NB4 (cell line): Measurements from ENCODE around the gene PCCB.
"Not testable (repeated sequence)": the region's sequence is repeated elsewhere in the genome, so short reads cannot be mapped to it uniquely, and the experiment has no call there.

Source experiments
- DNase-seq: peaks from one replicate; pipeline ENCODE4 v3.0.0; 2010; ENCODE audit warnings: low read depth
- H3K4me3 ChIP-seq: one replicate; pipeline ENCODE4 v1.5.1; 2011; ENCODE audit warnings: mild to moderate bottlenecking, low read depth, low read length, moderate library complexity
- MYC ChIP-seq: IDR thresholded peaks from 2 replicates; pipeline ENCODE4 v1.6.1; 2011; ENCODE audit warnings: low read depth, low read length
- POLR2A ChIP-seq: IDR thresholded peaks from 2 replicates; pipeline ENCODE4 v1.6.1; 2011; ENCODE audit warnings: mild to moderate bottlenecking; ENCODE audit not compliant: insufficient read length; ENCODE audit errors: extremely low read depth
- TF ChIP-seq, protein P1 (sequence below): IDR thresholded peaks from one replicate; pipeline ENCODE4 v1.5.1; 2012; ENCODE audit warnings: low read depth, low read length
- TF ChIP-seq, protein P2 (sequence below): IDR thresholded peaks from 2 replicates; pipeline ENCODE4 v1.6.1; 2011; ENCODE audit warnings: low read depth, low read length

PCCB gene

DNA sequence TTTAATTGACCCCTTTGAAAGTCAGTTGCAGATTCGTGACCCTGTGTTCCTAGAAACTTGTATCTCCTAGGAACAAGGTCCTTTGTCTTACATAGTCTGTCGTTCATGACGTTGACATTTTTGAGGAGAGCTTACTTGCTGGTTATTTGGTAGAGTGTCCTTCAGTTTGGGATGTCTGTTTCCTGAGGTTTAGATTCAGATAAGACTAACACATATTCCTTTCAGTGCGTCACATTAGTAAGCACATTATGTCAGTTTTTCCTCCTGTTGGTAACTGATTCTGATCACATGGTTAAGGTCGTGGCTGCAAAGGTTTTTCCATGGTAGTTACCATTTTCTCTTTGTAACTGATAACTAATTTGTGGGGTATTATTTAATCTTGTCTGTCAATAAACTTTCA lies 80.8 kb downstream of the PCCB start:
- no peak for DNase-seq
- TF ChIP-seq POLR2A, result no peak
- TF ChIP-seq, protein P1, sequence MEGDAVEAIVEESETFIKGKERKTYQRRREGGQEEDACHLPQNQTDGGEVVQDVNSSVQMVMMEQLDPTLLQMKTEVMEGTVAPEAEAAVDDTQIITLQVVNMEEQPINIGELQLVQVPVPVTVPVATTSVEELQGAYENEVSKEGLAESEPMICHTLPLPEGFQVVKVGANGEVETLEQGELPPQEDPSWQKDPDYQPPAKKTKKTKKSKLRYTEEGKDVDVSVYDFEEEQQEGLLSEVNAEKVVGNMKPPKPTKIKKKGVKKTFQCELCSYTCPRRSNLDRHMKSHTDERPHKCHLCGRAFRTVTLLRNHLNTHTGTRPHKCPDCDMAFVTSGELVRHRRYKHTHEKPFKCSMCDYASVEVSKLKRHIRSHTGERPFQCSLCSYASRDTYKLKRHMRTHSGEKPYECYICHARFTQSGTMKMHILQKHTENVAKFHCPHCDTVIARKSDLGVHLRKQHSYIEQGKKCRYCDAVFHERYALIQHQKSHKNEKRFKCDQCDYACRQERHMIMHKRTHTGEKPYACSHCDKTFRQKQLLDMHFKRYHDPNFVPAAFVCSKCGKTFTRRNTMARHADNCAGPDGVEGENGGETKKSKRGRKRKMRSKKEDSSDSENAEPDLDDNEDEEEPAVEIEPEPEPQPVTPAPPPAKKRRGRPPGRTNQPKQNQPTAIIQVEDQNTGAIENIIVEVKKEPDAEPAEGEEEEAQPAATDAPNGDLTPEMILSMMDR, result no peak
- no peak for TF ChIP-seq MYC
- TF ChIP-seq, protein P2, sequence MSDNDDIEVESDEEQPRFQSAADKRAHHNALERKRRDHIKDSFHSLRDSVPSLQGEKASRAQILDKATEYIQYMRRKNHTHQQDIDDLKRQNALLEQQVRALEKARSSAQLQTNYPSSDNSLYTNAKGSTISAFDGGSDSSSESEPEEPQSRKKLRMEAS, result no peak
- H3K4me3 ChIP-seq, result no peak overlapping the region

DNA sequence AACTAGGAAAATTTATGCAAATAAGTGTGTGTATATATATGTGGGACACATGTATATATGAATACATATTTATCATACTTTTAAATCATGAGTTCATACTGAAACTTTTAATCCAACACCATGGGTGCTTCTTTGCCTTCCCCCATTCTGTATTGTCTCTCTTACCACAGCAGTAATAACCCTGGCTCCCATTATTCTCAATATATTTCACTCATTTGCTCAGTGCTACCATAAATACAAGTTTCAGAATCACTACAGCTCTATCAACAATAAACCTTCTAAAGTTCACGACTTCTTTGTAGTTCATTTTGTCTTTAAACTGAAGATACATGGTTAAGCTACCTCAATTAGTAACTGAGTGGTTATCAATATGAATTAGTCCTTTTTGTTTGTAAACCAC lies 82.2 kb downstream of the PCCB start:
- H3K4me3 ChIP-seq, result no peak overlapping the region
- DNase-seq, result no peak

DNA sequence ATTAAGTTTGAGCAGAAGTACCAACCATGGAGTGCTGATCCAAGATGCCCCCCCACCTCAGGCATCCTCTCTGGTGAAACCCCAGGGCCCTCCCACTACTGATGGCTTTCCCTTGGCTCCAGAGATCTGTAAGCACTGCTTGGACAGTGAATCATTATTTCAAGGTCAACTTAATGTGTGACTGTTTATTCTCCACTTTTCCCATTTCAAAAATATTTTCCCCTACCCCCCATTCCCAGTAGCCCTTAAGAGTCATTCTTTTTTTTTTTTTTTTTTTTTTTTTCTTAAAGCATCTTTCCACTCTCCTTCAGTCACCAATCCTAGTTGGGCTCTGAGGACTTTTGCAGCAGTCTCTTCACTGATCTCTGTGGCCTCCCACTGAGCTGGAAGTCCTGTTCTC lies 82.6 kb downstream of the PCCB start:
- H3K4me3 ChIP-seq, result no peak overlapping the region
- TF ChIP-seq POLR2A, result no peak
- no peak for TF ChIP-seq MYC
- TF ChIP-seq, protein P2, result no peak
- DNase-seq, result no peak

More for the DNA sequence above, 82.2 kb downstream of the PCCB start:
- TF ChIP-seq MYC, result no peak
- TF ChIP-seq, protein P1, result no peak

DNA sequence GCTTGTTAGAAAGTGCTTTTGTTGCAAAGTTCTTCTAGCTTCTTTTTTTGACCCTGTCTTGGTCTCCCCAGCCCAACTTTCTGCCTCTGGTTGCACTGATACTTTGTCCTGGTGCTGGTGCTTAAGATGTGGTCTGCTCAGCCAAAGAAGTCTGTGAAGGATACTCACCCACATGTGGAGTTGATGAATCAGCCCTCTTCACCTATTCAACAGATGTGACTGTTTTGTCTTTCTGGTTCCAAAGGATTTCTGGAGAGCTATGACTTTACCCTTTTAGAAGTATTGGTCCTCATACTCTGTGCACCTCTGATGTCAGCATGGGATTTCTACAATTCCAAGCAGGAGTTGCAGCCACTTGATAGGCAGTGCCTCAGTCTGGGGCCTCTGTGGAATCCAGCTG lies 84.1 kb downstream of the PCCB start:
- DNase-seq, result no peak
- TF ChIP-seq POLR2A (no peak), MYC (no peak)
- TF ChIP-seq, protein P1, result no peak
- TF ChIP-seq, protein P2, result no peak
- no peak overlapping the region for H3K4me3 ChIP-seq

DNA sequence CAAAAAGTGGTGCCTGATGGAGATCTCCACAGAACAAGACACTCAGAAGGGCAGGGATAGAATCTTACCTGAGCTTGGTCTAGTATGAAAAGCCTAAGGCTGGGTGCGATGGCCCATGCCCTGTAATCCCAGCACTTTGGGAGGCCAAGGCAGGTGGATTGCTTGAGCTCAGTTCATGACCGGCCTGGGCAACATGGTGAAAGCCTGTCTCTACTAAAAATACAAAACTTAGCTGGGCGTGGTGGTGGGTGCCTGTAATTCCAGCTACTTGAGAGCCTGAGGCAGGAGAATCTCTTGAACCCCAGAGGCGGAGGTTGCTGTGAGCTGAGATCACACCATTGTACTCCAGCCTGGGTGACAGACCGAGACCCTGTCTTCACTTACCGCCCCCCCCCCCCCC lies 84.6 kb downstream of the PCCB start:
- not testable (repeated sequence) for DNase-seq, H3K4me3 ChIP-seq

DNA sequence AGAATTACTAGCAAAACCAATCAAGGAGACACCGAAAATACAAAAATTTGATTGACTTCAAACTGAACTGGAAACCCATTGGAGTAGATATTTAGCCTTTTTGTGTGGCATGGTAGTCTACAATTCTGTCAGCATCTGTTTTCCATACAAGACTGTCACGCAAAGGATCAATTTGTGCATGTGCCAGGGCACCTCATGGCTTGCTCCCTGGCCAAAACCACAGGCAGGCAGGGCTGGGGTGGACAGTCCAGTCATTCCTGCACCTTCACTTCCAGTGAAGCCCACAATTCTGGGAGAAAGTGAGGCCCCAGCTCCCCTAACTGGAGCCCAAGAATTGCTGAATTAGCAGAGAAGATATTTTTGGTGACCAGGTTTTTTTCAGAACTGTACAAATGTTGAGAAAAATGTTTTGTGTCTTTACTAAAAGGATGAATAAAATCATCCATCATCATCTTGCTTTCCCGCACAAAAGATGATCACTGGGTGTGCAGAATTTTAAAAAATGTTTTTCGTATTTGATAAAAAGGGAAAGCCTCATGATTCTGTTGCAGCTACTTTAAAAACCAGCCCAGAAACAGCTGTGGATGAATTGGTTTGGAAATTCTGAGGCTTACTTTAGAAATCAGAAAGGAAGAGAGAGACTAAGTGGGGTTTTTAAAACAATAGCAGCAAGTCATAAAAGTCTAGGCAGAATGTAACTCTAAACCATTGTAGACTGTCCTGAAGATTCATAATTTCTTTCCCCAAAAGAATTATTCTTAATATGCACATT lies 86.4 kb downstream of the PCCB start:
- no peak overlapping the region for H3K4me3 ChIP-seq
- DNase-seq, result no peak
- TF ChIP-seq, protein P2, result no peak
- TF ChIP-seq POLR2A (no peak), MYC (no peak)
- TF ChIP-seq, protein P1, result no peak

DNA sequence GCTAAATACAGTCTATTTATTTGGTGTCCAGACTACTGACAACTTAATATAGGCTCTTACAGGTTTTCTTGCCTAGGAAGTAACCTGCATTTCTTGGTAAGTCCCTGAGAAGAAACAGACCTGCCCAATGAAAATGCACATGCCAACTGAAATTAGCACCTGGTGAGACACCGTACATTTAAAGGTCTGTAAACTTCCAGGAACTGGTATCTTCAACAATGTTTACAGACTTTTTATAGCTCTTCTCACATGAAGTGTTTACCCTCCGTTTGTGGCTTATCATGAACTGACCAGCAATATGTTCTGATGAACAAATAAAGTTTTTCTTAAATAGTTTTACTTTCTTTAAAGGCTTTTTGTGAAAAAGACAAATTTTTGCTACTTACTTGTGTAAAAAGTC lies 93.3 kb downstream of the PCCB start:
- TF ChIP-seq MYC (no peak), POLR2A (no peak)
- TF ChIP-seq, protein P2, result no peak
- TF ChIP-seq, protein P1, result no peak
- H3K4me3 ChIP-seq, result no peak overlapping the region
- no peak for DNase-seq
